HUES64 (cell line): ENCODE measurements around the gene CERS5.

Experiments
- H3K27ac ChIP-seq: 2 replicates; pipeline ENCODE4 v1.7.0; 2013; ENCODE audit warnings: low read depth, low read length, inconsistent platforms
- H3K27me3 ChIP-seq: 2 replicates; pipeline ENCODE4 v1.6.1; 2013; ENCODE audit warnings: mild to moderate bottlenecking, low read length; ENCODE audit not compliant: insufficient read depth
- H3K36me3 ChIP-seq: 2 replicates; pipeline ENCODE4 v1.6.1; 2013; ENCODE audit warnings: mild to moderate bottlenecking, low read length; ENCODE audit not compliant: insufficient read depth
- H3K4me1 ChIP-seq: 2 replicates; pipeline ENCODE4 v1.6.1; 2013; ENCODE audit warnings: mild to moderate bottlenecking, low read length, moderate library complexity; ENCODE audit not compliant: insufficient read depth
- H3K4me3 ChIP-seq: 2 replicates; pipeline ENCODE4 v1.5.1; 2013; ENCODE audit warnings: mild to moderate bottlenecking, low read length, moderate library complexity
- H3K9ac ChIP-seq: 2 replicates; pipeline ENCODE4 v1.6.1; 2013; ENCODE audit warnings: mild to moderate bottlenecking, low read depth, low read length
- H3K9me3 ChIP-seq: 2 replicates; pipeline ENCODE4 v1.6.1; 2013; ENCODE audit warnings: low read depth, low read length; ENCODE audit not compliant: insufficient read depth
- WGBS: fragments of 150-250, 120-280 bp; methylation state at CpG from one replicate; pipeline ENCODE4 v1.1.7; 2013; ENCODE audit warnings: missing lambda C conversion rate; 5-methylcytosine and 5-hydroxymethylcytosine counted together

Gene CERS5

DNA sequence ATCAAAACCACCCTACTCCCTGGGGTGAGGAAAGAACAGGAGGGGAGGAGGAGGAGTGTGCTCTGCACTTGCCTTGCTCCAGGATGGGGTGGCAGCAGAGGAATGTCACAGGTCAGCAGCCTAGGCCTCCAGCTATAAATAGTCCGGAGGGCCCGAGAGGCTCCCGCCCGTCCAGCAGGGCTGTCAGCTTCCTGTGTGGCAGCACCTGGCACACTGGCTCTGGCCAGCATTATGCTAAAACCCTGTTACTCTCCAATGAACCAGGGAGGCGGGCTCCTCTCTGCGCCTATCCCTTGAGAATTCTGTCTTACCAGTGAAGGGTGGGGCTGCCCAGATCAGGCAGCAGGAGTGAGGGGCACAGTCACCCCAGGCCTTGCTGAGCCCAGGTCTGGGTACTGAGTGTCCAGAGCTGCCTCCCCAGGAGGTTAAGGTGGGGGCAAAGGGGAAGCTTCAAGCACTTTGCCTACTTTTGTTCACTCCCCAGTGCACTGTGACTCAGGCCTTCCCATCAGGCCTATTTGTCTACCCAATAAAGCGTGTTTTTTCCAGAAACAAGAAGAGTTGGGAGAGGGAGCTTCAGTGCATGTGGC is 56.3 kb downstream of the CERS5 start:
- peak overlapping the region; percentile 34; the same call in 1 of the 2 replicates for H3K27ac ChIP-seq
- H3K4me1 ChIP-seq = peaks cover 19% of the 10 kb centered on the region
- H3K36me3 ChIP-seq = no peaks in the 10 kb centered on the region
- 52% methylated on average over 7 of the region's 7 CpGs for WGBS
- H3K9me3 ChIP-seq = no peaks in the 10 kb centered on the region
- peak overlapping the region; percentile 45 for H3K4me3 ChIP-seq
- H3K9ac ChIP-seq = 0 out of 2 replicates have a peak overlapping the region, but pooled peaks have one; percentile 9
- no peaks in the 10 kb centered on the region for H3K27me3 ChIP-seq

DNA sequence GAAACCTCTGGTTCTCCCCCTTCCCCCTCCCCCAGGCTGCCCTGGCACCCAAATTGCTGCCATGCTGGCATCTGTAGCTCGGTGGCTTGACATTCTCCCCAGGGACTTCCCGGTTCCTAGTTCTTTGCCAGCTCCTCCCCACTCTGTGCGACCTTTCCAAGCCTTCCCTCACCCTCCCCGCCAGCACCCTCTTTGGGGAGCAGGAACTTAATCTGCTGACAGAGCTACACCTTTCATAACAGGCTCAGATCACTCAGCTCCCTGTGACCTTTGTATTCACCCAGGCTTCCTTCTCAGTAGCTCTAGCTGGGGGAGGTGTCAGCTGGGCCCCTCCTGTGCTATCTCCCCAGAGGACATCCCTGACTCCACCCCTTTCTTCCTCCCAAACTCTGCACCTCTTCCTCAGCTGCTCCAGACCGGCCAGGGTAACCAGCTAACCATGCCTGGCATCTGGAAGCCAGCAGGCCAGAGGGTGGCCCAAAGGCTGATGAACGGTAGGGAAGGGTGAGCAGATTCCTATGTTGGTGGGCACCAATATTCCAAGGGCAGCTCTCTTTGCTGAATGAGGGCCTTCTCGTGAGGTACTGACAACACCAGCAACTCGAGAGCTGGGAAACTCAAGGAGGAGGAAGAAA is 56.9 kb downstream of the CERS5 start:
- Histone ChIP-seq H3K36me3 (no peaks in the 10 kb centered on the region), H3K4me3 (0 out of 2 replicates have a peak overlapping the region, but pooled peaks have one; percentile 2), H3K4me1 (peaks cover 19% of the 10 kb centered on the region), H3K27ac (peak overlapping the region; percentile 32; the same call in 1 of the 2 replicates), H3K9me3 (no peaks in the 10 kb centered on the region), H3K27me3 (no peaks in the 10 kb centered on the region), H3K9ac (no peak overlapping the region)
- WGBS = 58% methylated on average over 7 of the region's 8 CpGs

DNA sequence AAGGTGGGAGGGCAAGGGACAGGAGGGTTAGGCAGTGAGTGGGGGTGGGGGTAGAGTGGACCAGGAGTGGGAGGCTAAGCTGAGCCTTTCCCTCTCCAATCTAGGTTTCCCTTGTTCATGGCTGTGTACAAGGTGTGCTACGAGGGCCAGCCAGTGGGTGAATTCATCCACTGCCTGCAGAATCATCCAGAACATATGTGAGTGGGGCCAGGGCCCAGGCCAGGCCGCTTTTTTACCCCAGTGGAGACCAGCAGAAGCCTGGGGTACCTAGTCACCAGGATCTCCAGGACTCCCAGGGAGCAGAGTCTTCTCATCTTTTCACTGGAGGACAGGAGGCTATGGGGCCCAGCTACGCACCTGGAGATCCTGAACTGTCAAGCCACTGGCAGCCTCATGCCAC is 57.9 kb downstream of the CERS5 start:
- Histone ChIP-seq H3K36me3 (no peaks in the 10 kb centered on the region), H3K4me3 (no peak overlapping the region), H3K27ac (no peak overlapping the region), H3K9me3 (no peaks in the 10 kb centered on the region), H3K27me3 (no peaks in the 10 kb centered on the region), H3K4me1 (peaks cover 19% of the 10 kb centered on the region), H3K9ac (no peak overlapping the region)
- WGBS = 93% methylated on average over 3 of the region's 3 CpGs

DNA sequence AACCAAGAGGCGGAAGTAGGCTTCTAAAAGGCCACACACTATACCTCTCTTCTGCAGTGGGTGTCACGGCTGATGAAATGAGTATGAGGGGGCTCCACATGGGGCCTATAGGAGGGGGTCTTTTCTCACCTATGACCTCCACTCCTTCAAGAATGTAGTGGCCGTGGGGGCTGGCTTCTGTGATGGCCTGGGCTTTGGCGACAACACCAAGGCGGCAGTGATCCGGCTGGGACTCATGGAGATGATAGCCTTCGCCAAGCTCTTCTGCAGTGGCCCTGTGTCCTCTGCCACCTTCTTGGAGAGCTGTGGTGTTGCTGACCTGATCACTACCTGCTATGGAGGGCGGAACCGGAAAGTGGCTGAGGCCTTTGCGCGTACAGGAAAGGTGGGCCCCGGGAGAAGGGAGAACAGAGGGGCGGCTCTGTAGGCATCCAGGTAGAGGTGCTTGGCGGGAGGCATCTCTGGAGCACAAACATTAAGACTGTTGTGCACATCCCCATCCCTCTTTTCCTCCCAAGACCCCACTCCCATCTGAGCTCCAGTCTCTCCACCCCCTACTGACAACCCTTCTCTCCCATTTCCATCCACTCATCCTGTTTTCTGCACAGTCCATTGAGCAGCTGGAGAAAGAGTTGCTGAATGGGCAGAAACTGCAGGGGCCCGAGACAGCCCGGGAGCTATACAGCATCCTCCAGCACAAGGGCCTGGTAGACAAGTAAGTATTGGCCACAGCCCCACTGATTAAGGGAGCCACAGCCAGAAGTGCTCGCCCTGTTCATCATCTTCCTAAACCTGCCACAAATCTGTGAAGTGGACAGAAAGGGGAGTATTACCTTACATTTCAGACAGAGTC is 59.5 kb downstream of the CERS5 start:
- no peaks in the 10 kb centered on the region for H3K9me3 ChIP-seq
- H3K27ac ChIP-seq = no peak overlapping the region
- WGBS = 92% methylated on average over 16 of the region's 17 CpGs
- no peaks in the 10 kb centered on the region for H3K27me3 ChIP-seq
- no peaks in the 10 kb centered on the region for H3K36me3 ChIP-seq
- no peak overlapping the region for H3K9ac ChIP-seq
- H3K4me3 ChIP-seq = no peak overlapping the region
- peaks cover 24% of the 10 kb centered on the region for H3K4me1 ChIP-seq

DNA sequence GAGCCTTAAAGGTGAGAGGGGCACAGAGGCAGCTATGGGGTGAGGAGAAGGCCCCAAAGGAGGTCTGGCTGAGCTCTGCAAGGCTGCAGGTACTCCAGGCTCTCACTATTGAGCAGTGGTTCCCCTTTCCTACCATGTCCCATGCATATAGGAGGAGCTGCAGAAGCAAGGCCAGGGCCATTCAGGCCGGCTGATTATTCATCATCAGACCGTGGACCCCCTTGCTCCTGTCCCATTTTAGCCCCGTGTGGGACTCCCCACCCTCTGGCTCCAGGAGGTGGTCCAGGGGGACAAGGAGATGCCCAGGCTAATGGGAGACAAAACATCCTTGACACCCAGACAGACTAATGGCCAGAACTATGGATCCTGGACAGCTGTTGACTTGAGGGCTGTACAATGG is 60.3 kb downstream of the CERS5 start:
- Histone ChIP-seq H3K9me3 (no peaks in the 10 kb centered on the region), H3K27ac (no peak overlapping the region), H3K4me1 (peaks cover 26% of the 10 kb centered on the region), H3K9ac (no peak overlapping the region), H3K36me3 (peaks cover 2% of the 10 kb centered on the region), H3K27me3 (no peaks in the 10 kb centered on the region), H3K4me3 (no peak overlapping the region)
- 84% methylated on average over 3 of the region's 3 CpGs for WGBS

DNA sequence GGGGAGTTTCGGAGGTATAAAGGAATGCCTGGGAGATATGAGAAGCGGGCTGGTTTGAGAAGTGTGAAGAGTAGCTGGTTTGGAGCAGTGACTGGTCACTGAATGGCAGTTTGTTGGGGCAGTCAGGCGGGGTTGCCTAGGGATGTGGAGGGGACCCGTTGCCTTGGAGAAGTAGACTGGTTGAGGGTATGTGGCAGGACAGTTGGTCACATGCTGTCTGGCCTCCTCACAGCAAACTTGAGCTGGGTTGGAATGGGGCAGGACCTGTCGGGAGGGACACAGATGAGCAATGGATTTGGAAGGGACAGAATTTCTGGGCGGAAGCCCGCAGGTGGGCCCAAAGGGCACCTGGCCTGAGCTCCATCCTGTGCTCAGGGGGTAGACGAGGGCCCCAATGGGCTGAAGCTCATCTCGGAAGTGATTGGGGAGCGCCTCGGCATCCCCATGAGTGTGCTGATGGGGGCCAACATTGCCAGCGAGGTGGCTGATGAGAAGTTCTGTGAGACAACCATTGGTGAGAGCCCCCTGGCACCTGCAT is 61.2 kb downstream of the CERS5 start:
- WGBS = 93% methylated on average over 12 of the region's 12 CpGs
- Histone ChIP-seq H3K27ac (no peak overlapping the region), H3K9me3 (no peaks in the 10 kb centered on the region), H3K9ac (no peak overlapping the region), H3K27me3 (no peaks in the 10 kb centered on the region), H3K4me1 (peaks cover 26% of the 10 kb centered on the region), H3K4me3 (no peak overlapping the region), H3K36me3 (peaks cover 5% of the 10 kb centered on the region)

DNA sequence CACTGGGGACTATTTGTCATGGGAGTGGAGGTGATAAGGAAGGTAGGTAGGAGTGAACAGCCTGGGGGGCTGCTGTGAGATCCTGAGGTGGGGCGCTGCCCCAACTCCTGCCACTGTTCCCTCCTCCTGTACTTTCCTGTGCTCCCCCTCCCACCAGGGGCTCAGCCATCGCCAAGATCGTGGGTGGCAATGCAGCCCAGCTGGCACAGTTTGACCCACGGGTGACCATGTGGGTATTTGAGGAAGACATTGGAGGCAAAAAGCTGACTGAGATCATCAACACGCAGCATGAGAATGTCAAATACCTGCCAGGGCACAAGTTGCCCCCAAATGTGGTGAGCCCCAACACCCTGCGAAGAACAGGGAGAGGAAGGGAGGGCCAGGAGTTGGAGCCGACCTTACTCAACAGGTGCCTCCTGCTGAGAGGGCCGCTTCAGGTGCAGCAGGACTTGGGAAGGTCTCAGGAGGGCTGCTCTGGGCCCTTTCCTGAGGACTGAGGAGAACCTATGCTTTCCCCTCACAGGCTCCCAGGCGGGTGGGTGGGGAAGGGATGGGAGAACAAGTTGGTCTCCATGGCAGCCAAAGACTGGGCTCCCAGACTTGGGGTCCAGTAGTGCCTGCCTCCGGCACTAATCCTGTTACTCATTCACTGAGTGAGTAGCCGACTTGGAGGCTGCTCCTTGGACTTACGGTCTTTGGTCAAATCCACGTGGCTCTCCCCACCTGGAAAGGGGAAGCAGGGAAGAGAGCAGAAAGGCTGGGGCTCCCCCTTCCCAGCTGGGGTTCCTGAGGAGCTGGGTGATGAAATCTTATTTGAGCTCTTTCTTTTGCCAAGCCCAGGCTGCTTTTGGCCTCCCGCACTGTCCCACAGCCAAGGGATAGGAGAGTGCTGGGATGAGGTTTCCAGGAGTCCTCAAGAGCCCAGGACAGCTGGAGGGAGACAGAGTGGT is 62.5 kb downstream of the CERS5 start:
- Histone ChIP-seq H3K9me3 (no peaks in the 10 kb centered on the region), H3K36me3 (peaks cover 16% of the 10 kb centered on the region), H3K27me3 (no peaks in the 10 kb centered on the region), H3K4me1 (peaks cover 14% of the 10 kb centered on the region), H3K4me3 (no peak overlapping the region), H3K9ac (no peak overlapping the region), H3K27ac (no peak overlapping the region)
- WGBS = 90% methylated on average over 14 of the region's 14 CpGs

DNA sequence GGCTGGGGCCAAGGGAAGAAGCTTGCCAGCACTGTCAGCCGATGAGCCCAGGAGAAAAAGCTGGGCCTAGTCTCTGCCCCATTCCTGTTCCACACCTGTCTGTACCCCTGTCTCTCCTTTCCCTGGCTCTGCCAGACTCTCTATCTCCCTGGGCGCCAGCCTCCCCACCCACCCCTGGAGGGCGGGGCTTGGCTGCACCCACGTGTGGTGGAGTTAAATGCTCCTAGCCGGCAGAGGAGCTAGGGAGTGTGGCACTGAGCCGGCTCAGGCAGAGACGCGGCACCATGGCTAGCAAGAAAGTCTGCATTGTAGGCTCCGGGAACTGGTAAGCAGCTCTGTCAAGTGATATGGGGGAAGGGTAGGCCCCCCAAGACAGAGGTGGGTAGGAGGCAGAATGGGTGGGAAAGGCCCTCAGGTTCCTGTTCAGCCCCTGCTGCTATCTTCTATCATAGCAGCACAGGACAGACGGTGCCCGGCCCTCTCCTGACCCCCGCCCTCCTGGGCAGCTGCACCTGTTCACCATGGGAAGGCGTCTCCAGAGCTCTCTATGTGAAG is 63.3 kb downstream of the CERS5 start, which contains the start of gene GPD1:
GPD1 (plus strand) TSS at position 242 of the 555 bp plus-strand sequence; CDS start at position 285, 43 bp downstream.
- Histone ChIP-seq H3K4me3 (no peak within 1 kb of the TSS), H3K36me3 (peaks cover 25% of the 10 kb centered on the region), H3K27me3 (no peaks in the 10 kb centered on the region), H3K9me3 (no peaks in the 10 kb centered on the region), H3K4me1 (peaks cover 12% of the 10 kb centered on the region), H3K9ac (no peak within 1 kb of the TSS; the same call in 1 of the 2 replicates), H3K27ac (no peak within 1 kb of the TSS)
- WGBS = 58% methylated on average over 13 of the region's 13 CpGs

DNA sequence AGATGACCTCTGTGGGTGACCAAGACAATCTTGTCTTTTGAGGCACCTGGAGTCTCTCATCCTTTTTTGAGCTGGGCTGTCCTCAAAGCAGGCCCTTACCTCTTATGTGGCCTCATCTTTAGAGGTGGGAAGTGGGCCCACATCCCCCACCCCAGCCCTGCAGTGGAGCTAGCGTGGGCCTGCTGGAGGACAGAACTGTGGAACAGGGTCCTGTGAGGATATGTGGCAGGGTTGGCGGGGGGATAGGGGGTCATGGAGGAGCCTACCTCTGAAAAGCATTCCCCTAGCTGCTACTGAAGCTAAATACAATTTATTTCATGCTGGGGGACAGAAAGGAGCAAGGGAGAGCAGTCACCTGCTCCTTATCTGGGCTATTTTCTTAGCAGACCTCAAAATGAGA is 63.8 kb downstream of the CERS5 start:
- H3K9me3 ChIP-seq = no peaks in the 10 kb centered on the region
- H3K27me3 ChIP-seq = no peaks in the 10 kb centered on the region
- H3K9ac ChIP-seq = no peak overlapping the region; the same call in 1 of the 2 replicates
- H3K27ac ChIP-seq = no peak overlapping the region
- peaks cover 30% of the 10 kb centered on the region for H3K36me3 ChIP-seq
- H3K4me3 ChIP-seq = no peak overlapping the region
- peaks cover 12% of the 10 kb centered on the region for H3K4me1 ChIP-seq
- 94% methylated on average over 2 of the region's 2 CpGs for WGBS

DNA sequence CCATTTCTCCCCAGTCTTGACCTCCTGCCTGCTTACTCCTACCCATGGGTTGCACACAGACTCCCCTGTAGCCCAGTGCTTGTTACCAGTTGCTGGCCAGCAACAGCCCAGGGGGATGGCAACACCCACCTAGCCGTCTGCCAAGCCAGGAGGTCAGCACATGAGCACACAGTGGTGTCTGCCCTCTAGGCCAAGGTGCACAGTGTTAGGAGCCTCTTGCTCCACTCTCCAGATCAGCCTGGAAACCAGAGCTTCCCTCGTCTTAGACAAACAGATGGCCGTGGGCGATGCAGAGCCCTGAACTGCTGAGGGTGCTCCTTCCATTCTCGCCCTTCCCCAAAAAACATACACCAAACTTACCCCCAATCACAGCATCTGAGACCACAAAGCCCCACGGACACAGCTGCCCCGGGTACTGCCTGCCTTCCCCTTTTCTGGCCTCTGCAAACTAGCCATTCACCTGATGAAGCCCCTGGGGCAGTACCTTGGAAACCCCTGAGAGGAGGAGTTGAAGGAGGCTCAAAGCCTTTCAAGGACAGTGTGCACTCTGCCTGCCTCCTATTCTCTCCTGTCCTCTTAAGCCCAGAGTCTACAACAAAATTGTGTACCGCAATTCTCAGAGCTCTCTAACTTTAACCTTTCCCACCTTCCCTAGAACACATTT is 64.4 kb downstream of the CERS5 start:
- no peaks in the 10 kb centered on the region for H3K9me3 ChIP-seq
- no peak overlapping the region for H3K9ac ChIP-seq
- no peak overlapping the region for H3K27ac ChIP-seq
- 90% methylated on average over 8 of the region's 8 CpGs for WGBS
- H3K27me3 ChIP-seq = no peaks in the 10 kb centered on the region
- peaks cover 35% of the 10 kb centered on the region for H3K36me3 ChIP-seq
- no peak overlapping the region for H3K4me3 ChIP-seq
- peaks cover 12% of the 10 kb centered on the region for H3K4me1 ChIP-seq
